GM21390 (cell line): ENCODE data around the gene IKZF3.
"Not testable (repeated sequence)": the region's sequence is repeated elsewhere in the genome, so short reads cannot be mapped to it uniquely, and the experiment has no call there.

Source experiments
- ATAC-seq: cut with Tn5 transposase; IDR thresholded peaks from one replicate; pipeline ENCODE4 v1.9.1; 2021; ENCODE audit not compliant: unreplicated experiment

Gene IKZF3

DNA sequence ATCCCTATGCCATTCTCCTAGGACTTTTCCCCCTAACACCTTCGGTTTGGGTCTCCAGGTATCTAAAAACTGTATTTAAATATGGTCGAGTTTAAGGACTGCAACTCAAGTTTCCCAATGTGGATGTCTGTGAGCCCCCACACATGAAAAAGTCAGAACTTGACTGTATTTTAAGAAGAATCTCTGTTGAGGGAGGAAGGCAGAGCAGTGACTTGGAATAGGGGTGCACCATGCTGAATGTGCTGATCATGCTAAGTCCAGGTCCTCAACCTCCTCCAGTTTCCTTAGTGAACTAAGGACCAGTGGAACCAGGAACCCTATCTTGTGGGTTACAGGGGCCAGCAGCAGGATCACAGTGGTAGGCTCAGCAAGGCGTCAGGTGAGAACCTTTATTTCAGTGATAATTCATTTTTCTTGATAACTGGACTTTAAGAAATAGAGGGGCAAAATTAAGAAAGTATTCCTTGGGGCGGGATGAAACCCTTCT, 106.9 kb downstream of the IKZF3 start:
- ATAC-seq, result no peak

GRCh38 chr17:39756380-39757079, 107.6 kb downstream of the IKZF3 start:
- no peak for ATAC-seq

GRCh38 chr17:39755554-39756379, 108.3 kb downstream of the IKZF3 start:
- ATAC-seq, result no peak

GRCh38 chr17:39754958-39755553, 109.1 kb downstream of the IKZF3 start:
- ATAC-seq, result no peak

DNA sequence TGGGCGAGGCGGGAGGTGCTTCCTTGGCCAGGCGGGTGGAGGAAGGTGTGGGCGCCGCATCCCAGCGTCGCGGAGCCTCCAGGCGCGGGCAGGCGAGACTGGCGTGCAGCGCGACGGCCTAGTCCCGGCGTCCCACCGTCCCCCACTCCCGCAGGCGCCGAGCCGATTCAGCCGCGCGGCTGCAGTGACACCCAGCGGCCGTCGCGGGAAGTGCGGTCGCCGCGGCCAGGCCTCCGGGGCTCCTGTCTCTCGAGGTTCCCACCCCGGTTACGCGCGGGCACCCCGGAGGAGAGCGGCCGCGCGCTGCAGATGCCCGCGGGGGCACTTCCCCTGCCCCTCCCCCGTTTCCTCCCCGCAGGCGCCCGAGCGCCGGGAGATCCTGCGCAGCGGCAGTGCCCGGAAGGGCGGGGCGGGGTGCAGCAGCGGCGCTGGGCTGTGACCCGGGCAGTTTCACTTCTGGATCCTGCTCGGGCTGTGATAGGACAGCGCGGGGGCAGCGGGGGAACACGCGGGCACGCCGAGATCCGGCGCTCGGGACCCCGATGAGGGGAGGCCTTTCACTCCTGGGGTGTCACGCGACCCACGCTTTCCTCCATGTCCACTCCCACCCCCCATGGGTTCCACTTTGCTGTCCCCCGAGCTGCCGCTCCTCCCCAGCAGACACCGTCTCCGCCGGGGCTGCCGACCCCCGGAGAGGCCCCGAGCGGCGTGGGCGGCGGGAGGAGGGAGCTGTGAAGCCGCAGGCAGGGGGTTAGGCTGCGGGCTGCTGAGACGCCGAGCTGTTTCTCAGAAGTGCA, 109.8 kb downstream of the IKZF3 start:
- ATAC-seq, result peak; percentile 62

- peak; percentile 20 for ATAC-seq
Measured at GRCh38 chr17:39753514-39754160, 110.5 kb downstream of the IKZF3 start.

DNA sequence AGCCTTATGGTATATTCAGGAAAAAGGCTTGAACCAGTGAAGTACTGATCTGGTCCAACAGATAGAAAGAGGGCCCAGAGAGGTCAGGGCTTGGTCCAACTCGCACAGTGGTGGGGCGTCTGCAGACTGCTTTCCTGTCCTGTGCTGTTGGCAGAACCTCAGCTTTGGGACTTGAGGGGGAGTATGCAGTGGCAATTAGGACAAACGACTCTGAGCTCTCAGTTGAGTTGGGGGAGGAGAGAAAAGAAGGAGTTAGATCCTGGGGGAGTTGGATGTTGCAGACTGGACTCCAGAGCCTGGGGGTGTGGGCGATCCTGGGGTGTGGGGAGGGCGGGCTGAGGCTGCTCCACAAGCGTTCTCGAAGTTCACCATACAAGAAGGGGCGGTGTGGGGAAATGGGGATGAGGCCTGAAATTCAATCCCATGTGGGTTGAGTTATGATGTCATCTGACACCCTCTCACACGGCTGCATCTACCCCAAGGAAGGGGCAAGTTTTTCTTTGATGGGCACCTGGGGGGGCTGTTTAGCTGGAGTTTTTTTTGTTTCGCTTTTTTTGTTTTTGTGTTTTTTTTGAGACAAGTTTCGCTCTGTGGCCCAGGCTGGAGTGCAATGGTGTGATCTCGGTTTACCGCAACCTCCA, 111.8 kb downstream of the IKZF3 start:
- ATAC-seq, result no peak

DNA sequence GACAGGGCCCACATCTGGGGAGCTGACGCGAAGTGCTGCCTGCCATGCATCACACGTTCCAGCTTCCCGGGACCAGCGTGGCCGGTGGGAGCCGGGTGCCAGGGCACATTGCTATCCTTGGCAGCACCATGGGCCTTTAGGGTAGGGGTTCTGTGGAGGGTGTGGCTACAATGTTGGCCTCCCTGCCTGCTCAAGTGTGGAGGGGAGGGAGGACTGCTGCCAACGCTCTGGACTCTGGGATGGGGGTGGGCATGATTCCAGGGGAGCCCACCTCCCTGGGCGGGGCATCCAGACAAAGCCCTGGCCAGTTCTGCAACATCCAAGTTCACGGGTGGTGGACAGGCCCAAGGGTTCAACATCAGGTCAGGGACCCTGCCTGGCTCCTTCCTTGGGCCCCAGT, 112.5 kb downstream of the IKZF3 start:
- ATAC-seq, result no peak

- ATAC-seq, result no peak
Measured at GRCh38 chr17:39751016-39751543, 113.0 kb downstream of the IKZF3 start.

DNA sequence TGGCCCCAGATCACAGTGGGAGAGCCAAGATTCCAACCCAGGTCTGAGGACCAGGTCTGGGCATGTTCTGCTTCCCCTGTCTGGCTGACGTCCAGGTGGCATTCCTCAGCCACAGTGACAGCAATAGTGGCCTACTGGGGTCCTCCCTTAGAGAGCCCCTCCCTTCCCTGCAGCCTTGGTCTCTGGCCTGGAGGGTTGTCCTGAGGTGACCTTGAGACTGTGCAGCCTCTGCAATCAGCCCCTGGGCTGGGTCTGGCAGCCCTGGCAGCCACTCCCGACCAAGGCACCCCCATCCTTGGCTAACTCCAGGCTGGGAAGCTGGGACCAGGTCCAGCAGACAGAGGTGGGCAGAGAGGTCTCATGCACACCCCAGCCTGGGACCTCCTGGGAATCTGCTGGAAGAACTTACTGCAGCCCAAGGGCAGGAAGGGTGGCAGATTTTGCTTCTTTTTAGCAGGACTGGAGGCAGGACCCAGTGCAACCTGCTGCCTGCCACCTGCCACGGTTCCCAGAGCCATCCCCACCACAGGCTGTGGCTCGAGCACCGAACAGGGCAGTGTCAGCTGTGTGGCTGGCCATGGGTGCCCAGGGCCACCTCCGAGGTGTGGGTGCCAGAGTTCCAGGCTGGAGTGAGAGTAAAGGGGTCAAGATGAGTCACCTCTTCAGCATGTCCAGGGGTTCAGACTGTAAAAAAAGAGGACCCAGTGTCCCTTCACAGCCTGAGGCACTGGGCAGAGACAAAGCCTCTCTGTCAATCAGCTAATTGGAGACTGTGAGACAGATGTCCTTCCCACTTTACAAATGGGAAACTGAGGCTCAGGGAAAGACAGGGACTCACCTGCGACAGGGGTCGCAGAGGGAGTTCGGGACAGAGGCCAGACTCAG, 113.7 kb downstream of the IKZF3 start:
- ATAC-seq, result no peak

- not testable (repeated sequence) for ATAC-seq
Measured at GRCh38 chr17:39748444-39749034, 115.6 kb downstream of the IKZF3 start.

GRCh38 chr17:39747745-39748144, 116.4 kb downstream of the IKZF3 start:
- ATAC-seq, result no peak

- no peak for ATAC-seq
Measured at GRCh38 chr17:39746145-39746461, 118.0 kb downstream of the IKZF3 start.

DNA sequence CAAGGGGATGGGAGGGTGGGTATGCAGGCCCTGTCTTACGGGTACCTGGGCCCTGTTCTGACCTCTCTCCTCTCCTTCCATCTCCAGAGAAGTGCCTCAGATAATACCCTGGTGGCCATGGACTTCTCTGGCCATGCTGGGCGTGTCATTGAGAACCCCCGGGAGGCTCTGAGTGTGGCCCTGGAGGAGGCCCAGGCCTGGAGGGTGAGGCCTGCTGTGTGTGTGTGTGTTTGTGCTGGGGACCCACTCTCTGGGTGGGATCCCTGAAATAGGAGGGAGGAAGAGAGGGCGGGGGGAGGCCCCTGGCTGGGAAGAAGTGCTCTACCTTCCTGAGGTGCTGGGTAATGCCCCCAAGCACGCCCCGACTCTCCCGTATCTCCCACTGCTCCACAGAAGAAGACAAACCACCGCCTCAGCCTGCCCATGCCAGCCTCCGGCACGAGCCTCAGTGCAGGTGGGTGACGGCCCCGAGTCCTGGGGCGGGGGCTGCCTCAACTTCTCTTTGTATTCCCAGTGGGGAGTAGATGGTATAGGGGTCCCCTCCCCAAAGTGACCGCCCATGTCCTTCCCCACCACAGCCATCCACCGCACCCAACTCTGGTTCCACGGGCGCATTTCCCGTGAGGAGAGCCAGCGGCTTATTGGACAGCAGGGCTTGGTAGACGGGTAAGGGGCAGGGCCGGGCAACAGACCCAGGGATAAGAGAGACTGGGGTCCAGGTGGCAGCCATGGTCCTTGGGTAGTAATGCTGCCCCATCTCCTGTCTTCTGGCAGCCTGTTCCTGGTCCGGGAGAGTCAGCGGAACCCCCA, 118.6 kb downstream of the IKZF3 start:
- no peak for ATAC-seq

GRCh38 chr17:39744836-39745215, 119.3 kb downstream of the IKZF3 start:
- no peak for ATAC-seq

DNA sequence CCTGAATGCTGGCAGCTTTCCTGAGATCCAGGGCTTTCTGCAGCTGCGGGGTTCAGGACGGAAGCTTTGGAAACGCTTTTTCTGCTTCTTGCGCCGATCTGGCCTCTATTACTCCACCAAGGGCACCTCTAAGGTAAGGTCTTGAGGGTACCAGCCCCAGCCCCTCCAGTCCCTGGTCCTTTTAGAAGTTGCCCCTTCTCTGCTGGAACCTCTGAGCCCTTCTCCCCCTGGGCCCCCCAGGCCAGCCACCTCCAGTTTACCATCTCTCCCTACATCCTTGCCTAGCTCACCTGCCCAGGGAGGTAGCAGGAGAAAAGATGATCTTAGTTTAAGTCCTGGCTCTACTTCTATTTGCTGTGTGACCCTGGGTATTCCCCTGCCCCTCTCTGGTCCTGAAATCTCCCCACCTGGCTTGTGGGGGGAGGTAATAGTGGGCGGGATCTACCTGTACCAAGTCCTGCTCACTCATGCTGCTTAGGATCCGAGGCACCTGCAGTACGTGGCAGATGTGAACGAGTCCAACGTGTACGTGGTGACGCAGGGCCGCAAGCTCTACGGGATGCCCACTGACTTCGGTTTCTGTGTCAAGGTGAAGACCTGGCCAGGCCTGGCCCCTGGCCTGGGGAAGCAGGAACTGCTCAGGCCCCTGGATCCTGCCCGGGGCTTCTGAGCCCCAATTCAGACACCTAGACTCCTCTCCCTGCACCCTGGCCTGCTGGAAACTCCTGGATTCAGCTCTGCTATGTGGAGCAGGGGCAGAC, 119.9 kb downstream of the IKZF3 start:
- no peak for ATAC-seq

DNA sequence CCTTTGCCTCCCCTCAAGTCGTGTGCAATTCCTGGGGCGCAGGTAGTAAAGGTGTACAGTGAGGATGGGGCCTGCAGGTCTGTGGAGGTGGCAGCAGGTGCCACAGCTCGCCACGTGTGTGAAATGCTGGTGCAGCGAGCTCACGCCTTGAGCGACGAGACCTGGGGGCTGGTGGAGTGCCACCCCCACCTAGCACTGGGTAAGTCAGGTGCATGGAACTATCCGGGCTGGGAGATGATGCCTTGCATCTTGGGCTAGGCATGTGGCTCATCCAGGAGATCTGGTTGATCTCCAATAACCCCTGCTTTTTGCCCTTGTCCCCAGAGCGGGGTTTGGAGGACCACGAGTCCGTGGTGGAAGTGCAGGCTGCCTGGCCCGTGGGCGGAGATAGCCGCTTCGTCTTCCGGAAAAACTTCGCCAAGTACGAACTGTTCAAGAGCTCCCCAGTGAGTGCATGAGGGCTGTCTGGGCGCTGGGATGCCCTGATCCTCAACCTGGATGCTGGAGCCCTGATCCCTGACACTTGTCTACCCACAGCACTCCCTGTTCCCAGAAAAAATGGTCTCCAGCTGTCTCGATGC, 121.2 kb downstream of the IKZF3 start:
- ATAC-seq, result no peak
